Measurements from ENCODE around the gene SNX7.

GRCh38 chr1:98662356-98662670 is 792 bp downstream of the SNX7 start:
- TF ChIP-seq CTCF (conservative IDR thresholded peaks at IDR 0.05) (no peak), EZH2 (IDR thresholded peaks at IDR 0.05; ENCODE audit: low read depth) (no peak)
